ENCODE results near the gene ZBTB16.

ZBTB16 gene

GRCh38 chr11:114226356-114226755 is 166.8 kb downstream of the ZBTB16 start:
- Histone ChIP-seq H3K4me3 (no peak overlapping the region), H3K36me3 (ENCODE audit: insufficient read depth, low read length) (no peaks in the 10 kb centered on the region), H3K9ac (ENCODE audit: insufficient read length) (no peak overlapping the region), H3K27ac (no peak overlapping the region), H3K9me3 (ENCODE audit: low read depth, low read length) (no peaks in the 10 kb centered on the region)
- no peak for DNase-seq (ENCODE audit: low read depth, low spot score)
- TF ChIP-seq EZH2 (IDR thresholded peaks at IDR 0.05), result no peak
- no peak for TF ChIP-seq FOXP2 (optimal IDR thresholded peaks at IDR 0.05; ENCODE audit: control extremely low read depth, extremely low read length, insufficient read depth)
- TF ChIP-seq POLR2AphosphoS5 (IDR thresholded peaks at IDR 0.05; ENCODE audit: borderline replicate concordance, low read depth, low read length), result no peak

DNA sequence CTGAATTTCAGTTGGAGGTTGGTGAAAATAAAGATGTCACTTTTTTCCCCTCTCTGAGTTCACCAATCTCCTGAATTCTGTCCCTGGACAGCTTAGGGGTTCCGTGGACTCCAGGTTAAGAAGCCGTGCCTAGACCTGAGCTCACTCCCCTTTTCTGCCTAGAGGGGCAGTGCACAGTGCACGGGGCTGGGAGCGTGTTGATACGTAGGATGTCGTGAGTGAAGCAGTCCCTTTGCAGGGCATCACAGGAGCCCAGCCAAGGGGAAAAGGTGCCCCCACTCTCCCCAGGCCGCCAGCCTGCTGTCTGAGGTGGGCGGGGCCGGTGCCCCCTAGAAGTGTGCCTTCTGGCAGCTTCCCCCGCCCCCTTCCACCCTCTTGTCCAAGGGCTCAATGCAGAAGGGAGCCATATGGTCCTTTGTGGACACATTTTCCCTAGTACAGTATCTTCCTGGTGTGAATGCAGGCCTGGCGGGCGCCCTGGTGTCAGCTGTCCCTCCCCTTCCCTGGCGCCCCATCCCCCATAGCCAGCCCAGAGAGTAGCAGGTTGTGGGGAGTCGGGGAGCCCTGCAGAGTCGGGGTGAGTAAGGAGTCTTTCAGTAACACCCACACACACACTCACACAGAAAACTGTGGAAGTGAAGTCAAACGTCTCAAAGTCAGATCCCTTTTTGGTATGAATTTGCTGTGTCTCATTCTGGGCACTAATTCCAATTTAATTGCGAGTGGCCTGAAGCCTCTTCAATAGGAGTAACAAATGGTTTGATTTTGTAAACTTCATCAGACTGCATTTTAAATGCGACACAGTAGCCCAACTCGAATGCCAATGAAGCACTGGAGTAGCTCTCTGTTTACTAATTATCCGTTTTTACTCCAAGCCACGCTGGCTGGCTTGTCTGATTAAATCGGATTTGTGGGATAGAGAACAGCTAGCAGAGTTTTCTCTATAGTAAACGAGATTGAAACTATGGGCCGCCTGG is 169.2 kb downstream of the ZBTB16 start:
- H3K27ac ChIP-seq, result no peak overlapping the region
- no peaks in the 10 kb centered on the region for H3K9me3 ChIP-seq (ENCODE audit: low read depth, low read length)
- DNase-seq (ENCODE audit: low read depth, low spot score), result no peak
- H3K9ac ChIP-seq (ENCODE audit: insufficient read length), result no peak overlapping the region
- H3K4me3 ChIP-seq, result no peak overlapping the region
- TF ChIP-seq POLR2AphosphoS5 (IDR thresholded peaks at IDR 0.05; ENCODE audit: borderline replicate concordance, low read depth, low read length), result no peak
- TF ChIP-seq FOXP2 (optimal IDR thresholded peaks at IDR 0.05; ENCODE audit: control extremely low read depth, extremely low read length, insufficient read depth), result no peak
- TF ChIP-seq EZH2 (IDR thresholded peaks at IDR 0.05), result no peak
- H3K36me3 ChIP-seq (ENCODE audit: insufficient read depth, low read length), result no peaks in the 10 kb centered on the region

GRCh38 chr11:114230031-114230704 is 170.7 kb downstream of the ZBTB16 start:
- no peak overlapping the region for H3K4me3 ChIP-seq
- H3K9me3 ChIP-seq (ENCODE audit: low read depth, low read length), result no peaks in the 10 kb centered on the region
- DNase-seq (ENCODE audit: low read depth, low spot score), result no peak
- H3K27ac ChIP-seq, result no peak overlapping the region
- H3K9ac ChIP-seq (ENCODE audit: insufficient read length), result no peak overlapping the region
- H3K36me3 ChIP-seq (ENCODE audit: insufficient read depth, low read length), result no peaks in the 10 kb centered on the region
- TF ChIP-seq EZH2 (IDR thresholded peaks at IDR 0.05) (no peak), FOXP2 (optimal IDR thresholded peaks at IDR 0.05; ENCODE audit: control extremely low read depth, extremely low read length, insufficient read depth) (no peak)

GRCh38 chr11:114232400-114233059 is 173.0 kb downstream of the ZBTB16 start:
- Histone ChIP-seq H3K4me3 (no peak overlapping the region), H3K9me3 (ENCODE audit: low read depth, low read length) (no peaks in the 10 kb centered on the region), H3K36me3 (ENCODE audit: insufficient read depth, low read length) (no peaks in the 10 kb centered on the region), H3K9ac (ENCODE audit: insufficient read length) (no peak overlapping the region), H3K27ac (no peak overlapping the region)
- TF ChIP-seq FOXP2 (optimal IDR thresholded peaks at IDR 0.05; ENCODE audit: control extremely low read depth, extremely low read length, insufficient read depth), result no peak
- TF ChIP-seq EZH2 (IDR thresholded peaks at IDR 0.05), result no peak
- TF ChIP-seq POLR2AphosphoS5 (IDR thresholded peaks at IDR 0.05; ENCODE audit: borderline replicate concordance, low read depth, low read length), result no peak
- no peak for DNase-seq (ENCODE audit: low read depth, low spot score)

DNA sequence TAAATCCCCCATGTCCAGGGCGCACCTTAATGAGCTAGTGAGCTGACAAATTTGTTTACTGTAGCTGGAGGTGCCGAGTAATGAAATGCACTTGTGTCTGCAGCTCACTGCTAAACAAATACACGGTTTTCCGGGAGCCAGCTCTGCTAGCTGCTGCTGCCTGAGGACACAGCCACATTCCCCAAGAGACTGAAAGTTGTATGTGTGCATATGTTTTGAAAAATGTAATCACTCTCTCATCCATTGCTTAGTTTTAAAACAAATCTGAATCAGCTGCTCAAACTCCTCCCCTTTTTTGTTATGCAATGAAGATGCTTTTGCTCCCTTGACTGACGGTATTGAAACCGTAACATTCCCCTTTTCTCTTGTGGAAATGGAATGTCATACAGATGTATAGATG is 174.2 kb downstream of the ZBTB16 start:
- Histone ChIP-seq H3K27ac (no peak overlapping the region), H3K9ac (ENCODE audit: insufficient read length) (no peak overlapping the region), H3K36me3 (ENCODE audit: insufficient read depth, low read length) (no peaks in the 10 kb centered on the region), H3K4me3 (peak overlapping the region; percentile 10; the same call in 1 of the 2 replicates), H3K9me3 (ENCODE audit: low read depth, low read length) (no peaks in the 10 kb centered on the region)
- peak; percentile 48 for DNase-seq (ENCODE audit: low read depth, low spot score)
- peak; percentile 95 for TF ChIP-seq FOXP2 (optimal IDR thresholded peaks at IDR 0.05; ENCODE audit: control extremely low read depth, extremely low read length, insufficient read depth)
- no peak for TF ChIP-seq POLR2AphosphoS5 (IDR thresholded peaks at IDR 0.05; ENCODE audit: borderline replicate concordance, low read depth, low read length)

DNA sequence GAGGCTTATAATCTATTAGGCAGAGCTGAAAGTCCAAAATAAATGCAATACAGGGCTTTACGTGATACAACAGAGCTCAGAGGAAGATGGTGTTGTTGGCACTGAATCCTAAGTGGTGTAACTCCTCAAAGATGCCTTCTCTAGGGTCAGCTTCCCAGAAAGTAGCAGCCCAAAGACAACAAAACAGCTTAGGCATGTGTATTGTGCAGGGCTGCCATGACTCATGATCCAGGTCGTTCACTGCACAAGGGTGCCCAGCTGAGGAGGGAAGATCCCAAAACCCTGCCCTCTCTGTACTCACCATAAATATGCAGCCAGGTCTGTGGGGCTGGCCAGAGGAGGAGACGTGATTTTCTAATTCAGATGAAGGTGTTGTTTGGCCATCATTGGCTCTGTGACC is 177.3 kb downstream of the ZBTB16 start:
- Histone ChIP-seq H3K36me3 (ENCODE audit: insufficient read depth, low read length) (no peaks in the 10 kb centered on the region), H3K4me3 (no peak overlapping the region), H3K27ac (no peak overlapping the region), H3K9ac (ENCODE audit: insufficient read length) (no peak overlapping the region), H3K9me3 (ENCODE audit: low read depth, low read length) (no peaks in the 10 kb centered on the region)
- TF ChIP-seq EZH2 (IDR thresholded peaks at IDR 0.05) (no peak), POLR2AphosphoS5 (IDR thresholded peaks at IDR 0.05; ENCODE audit: borderline replicate concordance, low read depth, low read length) (no peak), FOXP2 (optimal IDR thresholded peaks at IDR 0.05; ENCODE audit: control extremely low read depth, extremely low read length, insufficient read depth) (no peak)
- DNase-seq (ENCODE audit: low read depth, low spot score), result no peak

DNA sequence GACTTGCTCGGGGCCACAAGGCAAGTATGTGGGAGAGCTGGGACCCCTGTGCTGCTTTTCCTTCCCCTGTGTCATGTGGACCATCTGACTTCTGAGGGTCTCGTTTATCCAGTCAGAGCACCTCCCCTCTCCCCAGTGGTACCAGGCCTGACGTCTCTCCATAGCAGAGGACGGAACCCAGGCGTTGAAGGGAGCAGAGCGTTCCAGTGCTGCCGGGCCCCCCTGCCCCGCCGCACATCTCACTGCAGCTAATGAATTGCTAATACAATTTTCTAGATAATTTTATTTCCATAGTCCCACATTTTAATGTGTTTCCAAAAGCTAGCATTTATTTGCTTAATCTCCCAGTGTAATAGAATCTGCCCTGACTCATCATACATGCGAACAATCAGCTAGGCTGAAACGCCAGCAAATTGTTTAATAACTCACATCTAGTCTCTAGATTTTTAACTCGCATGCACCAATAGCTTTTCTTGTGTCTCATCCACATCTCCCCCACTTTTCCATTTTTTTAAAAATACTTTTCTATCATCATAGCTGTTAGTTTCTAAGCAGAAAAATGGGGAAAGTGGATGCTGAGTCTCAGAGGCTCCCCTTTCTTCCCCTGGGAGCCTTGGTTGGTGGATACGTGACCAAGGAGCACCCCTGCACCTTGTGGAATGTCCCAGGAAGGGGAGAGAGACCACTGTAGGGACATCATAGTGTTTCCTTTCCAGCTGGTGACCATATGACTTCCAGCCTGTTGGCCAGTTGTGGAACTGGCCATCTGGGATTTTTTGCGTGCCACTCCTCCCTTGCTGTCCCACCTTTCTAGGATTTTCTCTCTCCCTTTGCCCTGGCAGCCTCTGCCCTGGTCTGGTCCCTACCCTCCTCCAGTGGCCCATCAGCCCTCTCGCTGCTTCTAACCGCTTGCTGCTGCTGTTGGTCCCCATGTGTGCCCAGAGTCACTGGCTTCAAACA is 178.1 kb downstream of the ZBTB16 start:
- Histone ChIP-seq H3K27ac (no peak overlapping the region), H3K9me3 (ENCODE audit: low read depth, low read length) (no peaks in the 10 kb centered on the region), H3K4me3 (no peak overlapping the region), H3K9ac (ENCODE audit: insufficient read length) (no peak overlapping the region), H3K36me3 (ENCODE audit: insufficient read depth, low read length) (no peaks in the 10 kb centered on the region)
- no peak for DNase-seq (ENCODE audit: low read depth, low spot score)
- TF ChIP-seq POLR2AphosphoS5 (IDR thresholded peaks at IDR 0.05; ENCODE audit: borderline replicate concordance, low read depth, low read length), result no peak
- no peak for TF ChIP-seq FOXP2 (optimal IDR thresholded peaks at IDR 0.05; ENCODE audit: control extremely low read depth, extremely low read length, insufficient read depth)
- TF ChIP-seq EZH2 (IDR thresholded peaks at IDR 0.05), result no peak
